Measurements from ENCODE around the gene SLN.

The SLN gene

GRCh38 chr11:107732689-107733051 lies 20.8 kb upstream of the SLN start:
- no peak overlapping the region for H3K9ac ChIP-seq (ENCODE audit: low read depth, low read length, poor library complexity, severe bottlenecking)
- no peaks in the 10 kb centered on the region for H3K79me2 ChIP-seq (ENCODE audit: insufficient read depth, low read length)
- H3F3A ChIP-seq (ENCODE audit: low read depth): no peaks in the 10 kb centered on the region
- H3K4me1 ChIP-seq (ENCODE audit: insufficient read depth, low read length, poor library complexity, severe bottlenecking): no peaks in the 10 kb centered on the region
- TF ChIP-seq CTCF (conservative IDR thresholded peaks at IDR 0.05; ENCODE audit: low read length) (no peak), EZH2phosphoT487 (IDR thresholded peaks at IDR 0.05; ENCODE audit: borderline replicate concordance) (no peak)
- H4K20me1 ChIP-seq (ENCODE audit: insufficient read depth, low read length, poor library complexity, severe bottlenecking): no peaks in the 10 kb centered on the region
- no peaks in the 10 kb centered on the region for H3K36me3 ChIP-seq (ENCODE audit: insufficient read depth, low read length)
- H2AFZ ChIP-seq (ENCODE audit: low read length): no peak overlapping the region
- no peaks in the 10 kb centered on the region for H3K9me2 ChIP-seq (replicated peaks; ENCODE audit: low read depth, low read length)
- H3K27me3 ChIP-seq (ENCODE audit: insufficient read depth, low read length, poor library complexity, severe bottlenecking): no peaks in the 10 kb centered on the region
- H3K4me3 ChIP-seq (ENCODE audit: low read length, poor library complexity, severe bottlenecking): no peak overlapping the region
- H3K9me3 ChIP-seq (ENCODE audit: insufficient read depth, low read depth, low read length): no peaks in the 10 kb centered on the region
- H3K4me2 ChIP-seq (ENCODE audit: low read depth, low read length, poor library complexity, severe bottlenecking): no peak overlapping the region

- Histone ChIP-seq H3K4me3 (ENCODE audit: low read length, poor library complexity, severe bottlenecking) (no peak overlapping the region), H3K9ac (ENCODE audit: low read depth, low read length, poor library complexity, severe bottlenecking) (no peak overlapping the region), H4K20me1 (ENCODE audit: insufficient read depth, low read length, poor library complexity, severe bottlenecking) (no peaks in the 10 kb centered on the region), H3K27me3 (ENCODE audit: insufficient read depth, low read length, poor library complexity, severe bottlenecking) (no peaks in the 10 kb centered on the region), H2AFZ (ENCODE audit: low read length) (no peak overlapping the region), H3K9me3 (ENCODE audit: insufficient read depth, low read depth, low read length) (no peaks in the 10 kb centered on the region), H3K4me1 (ENCODE audit: insufficient read depth, low read length, poor library complexity, severe bottlenecking) (no peaks in the 10 kb centered on the region), H3K4me2 (ENCODE audit: low read depth, low read length, poor library complexity, severe bottlenecking) (no peak overlapping the region), H3K36me3 (ENCODE audit: insufficient read depth, low read length) (no peaks in the 10 kb centered on the region), H3K9me2 (replicated peaks; ENCODE audit: low read depth, low read length) (no peaks in the 10 kb centered on the region), H3K79me2 (ENCODE audit: insufficient read depth, low read length) (no peaks in the 10 kb centered on the region), H3F3A (ENCODE audit: low read depth) (no peaks in the 10 kb centered on the region)
- no peak for TF ChIP-seq EZH2phosphoT487 (IDR thresholded peaks at IDR 0.05; ENCODE audit: borderline replicate concordance)
- TF ChIP-seq CTCF (conservative IDR thresholded peaks at IDR 0.05; ENCODE audit: low read length): no peak
Measured at GRCh38 chr11:107731941-107732688, 20.3 kb upstream of the SLN start.

DNA sequence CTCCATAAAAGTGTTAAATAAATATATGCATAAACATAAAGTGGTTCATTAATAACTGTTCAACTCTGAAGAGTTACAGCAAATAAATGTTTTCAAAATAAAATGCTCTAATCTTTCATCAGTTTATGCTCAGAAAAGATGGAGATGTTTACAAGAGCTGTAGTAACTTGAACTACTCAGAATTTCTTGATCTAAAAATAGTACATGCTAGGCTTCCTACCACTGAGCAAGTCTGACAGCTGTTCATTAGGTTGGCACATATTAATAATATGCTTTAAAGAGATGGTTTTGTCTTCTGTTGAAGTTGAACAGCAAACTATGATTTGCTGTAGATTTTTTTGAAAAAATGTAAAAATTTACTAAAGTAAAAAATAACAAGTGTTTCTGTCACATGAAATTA lies 10.8 kb upstream of the SLN start:
- Histone ChIP-seq H3K4me3 (ENCODE audit: low read length, poor library complexity, severe bottlenecking) (no peak overlapping the region), H2AFZ (ENCODE audit: low read length) (no peak overlapping the region), H3K79me2 (ENCODE audit: insufficient read depth, low read length) (no peaks in the 10 kb centered on the region), H3K9me3 (ENCODE audit: insufficient read depth, low read depth, low read length) (no peaks in the 10 kb centered on the region), H3F3A (ENCODE audit: low read depth) (no peaks in the 10 kb centered on the region), H3K4me2 (ENCODE audit: low read depth, low read length, poor library complexity, severe bottlenecking) (no peak overlapping the region), H4K20me1 (ENCODE audit: insufficient read depth, low read length, poor library complexity, severe bottlenecking) (no peaks in the 10 kb centered on the region), H3K4me1 (ENCODE audit: insufficient read depth, low read length, poor library complexity, severe bottlenecking) (no peaks in the 10 kb centered on the region), H3K27me3 (ENCODE audit: insufficient read depth, low read length, poor library complexity, severe bottlenecking) (no peaks in the 10 kb centered on the region), H3K36me3 (ENCODE audit: insufficient read depth, low read length) (no peaks in the 10 kb centered on the region), H3K9me2 (replicated peaks; ENCODE audit: low read depth, low read length) (no peaks in the 10 kb centered on the region), H3K9ac (ENCODE audit: low read depth, low read length, poor library complexity, severe bottlenecking) (no peak overlapping the region)
- TF ChIP-seq EZH2phosphoT487 (IDR thresholded peaks at IDR 0.05; ENCODE audit: borderline replicate concordance) (no peak), CTCF (conservative IDR thresholded peaks at IDR 0.05; ENCODE audit: low read length) (no peak)

Measured in Loucy (cell line).